K562 (cell line): ENCODE measurements around the gene RALGAPA2. TPM values are rescaled to one million over a fixed set of nuclear protein-coding genes. Genes with fewer than 3 reads are reported as not detected.

ENCODE experiments used
- ATAC-seq: fragments of 200-7000 bp; cut with Tn5 transposase; 3 replicates; pipeline ENCODE4 v1.9.1; 2020; ENCODE audit warnings: moderate library complexity
- BruUV-seq: library from RNA; stranded (reverse); fragments of 400-500 nt; replicated peaks from 2 replicates; lab custom pipeline; 2021; lab: Mats Ljungman, UMichigan
- CTCF ChIA-PET: fragments of 300-600 bp; formaldehyde crosslinking; extraction: SDS; loops from one replicate; lab custom pipeline; 2021; ENCODE audit warnings: low intra/inter-chr PET ratio; lab: Yijun Ruan, JAX
- POLR2A ChIA-PET: fragments of 300-600, 350-650 bp; sonication (Branson Sonifier 250); formaldehyde crosslinking; extraction: SDS; loops from one replicate; lab custom pipeline; 2021; ENCODE audit warnings: antibody characterized with exemption, inconsistent platforms; lab: Yijun Ruan, JAX
- DNase-seq, 4 experiments: peaks; one replicate each; pipeline versions ENCODE4 v3.0.0 to v3.0.0-alpha.2; 2011 to 2018; ENCODE audit warnings: low spot score in 3 of 4, mixed read lengths in 3 of 4; ENCODE audit errors: extremely low read depth in 1 of 4
- FAIRE-seq: peaks from 2 replicates; lab custom pipeline; 2011; peaks lifted over from hg19 to GRCh38; lab: Jason Lieb, UNC
- H2AFZ ChIP-seq: 2 replicates; pipeline ENCODE4 v1.6.0; 2011; ENCODE audit warnings: low read depth, low read length, control low read depth, inconsistent platforms
- H3K27ac ChIP-seq: fragments of 200-600 bp; 3 replicates; pipeline ENCODE4 v1.8.0; 2011; ENCODE audit warnings: low read depth, mild to moderate bottlenecking, control low read depth, inconsistent platforms, low read length, moderate library complexity, mixed read lengths; ENCODE audit errors: extremely low read depth
- H3K27me3 ChIP-seq, 2 experiments: fragments of 300-600 bp in 1 of 2; 2 replicates in 1 of 2; 3 replicates in 1 of 2; pipeline versions ENCODE4 v1.6.0 to v1.8.0; 2011; ENCODE audit warnings: inconsistent platforms in 2 of 2, low read length in 2 of 2, mild to moderate bottlenecking in 1 of 2, mixed read lengths in 1 of 2, moderate library complexity in 1 of 2; ENCODE audit not compliant: control insufficient read depth in 2 of 2, insufficient read depth in 2 of 2
- H3K36me3 ChIP-seq: fragments of 300-600 bp; 3 replicates; pipeline ENCODE4 v1.8.0; 2011; ENCODE audit warnings: mild to moderate bottlenecking, low read length, inconsistent platforms; ENCODE audit not compliant: control insufficient read depth, insufficient read depth
- H3K4me1 ChIP-seq, 2 experiments: fragments of 200-600 bp in 1 of 2; replicated peaks in 1 of 2; 2 replicates in 1 of 2; 3 replicates in 1 of 2; pipeline versions ENCODE4 v1.5.1 to v1.8.0; 2011; ENCODE audit warnings: inconsistent platforms in 2 of 2, low read length in 2 of 2, mild to moderate bottlenecking in 1 of 2, mixed read lengths in 1 of 2, moderate library complexity in 1 of 2; ENCODE audit not compliant: control insufficient read depth in 2 of 2, insufficient read depth in 2 of 2
- H3K4me2 ChIP-seq: 2 replicates; pipeline ENCODE4 v1.6.1; 2011; ENCODE audit warnings: low read length, control low read depth, inconsistent platforms, mixed read lengths; ENCODE audit not compliant: insufficient read depth
- H3K4me3 ChIP-seq: fragments of 200-600 bp; sonication (generic), shearing (Covaris generic); 2 replicates; pipeline ENCODE4 v1.5.1; 2016; ENCODE audit warnings: control low read depth, inconsistent platforms
- H3K79me2 ChIP-seq: fragments of 200-600 bp; 3 replicates; pipeline ENCODE4 v1.8.0; 2011; ENCODE audit warnings: low read length, inconsistent platforms; ENCODE audit not compliant: control insufficient read depth, insufficient read depth
- H3K9ac ChIP-seq, 2 experiments: 2 replicates each; pipeline versions ENCODE4 v1.6.0 to v1.6.1; 2011; ENCODE audit warnings: low read depth in 2 of 2, low read length in 2 of 2, control low read depth in 1 of 2, inconsistent platforms in 1 of 2, mild to moderate bottlenecking in 1 of 2, mixed read lengths in 1 of 2; ENCODE audit not compliant: insufficient read depth in 1 of 2
- H3K9me1 ChIP-seq: one replicate; pipeline ENCODE4 v1.6.0; 2011; ENCODE audit warnings: inconsistent platforms, mild to moderate bottlenecking, low read length, moderate library complexity; ENCODE audit not compliant: control insufficient read depth, insufficient read depth
- H3K9me3 ChIP-seq: replicated peaks from 2 replicates; pipeline ENCODE4 v1.5.1; 2011; ENCODE audit warnings: low read depth, low read length, inconsistent platforms; ENCODE audit not compliant: control insufficient read depth, insufficient read depth
- H4K20me1 ChIP-seq: replicated peaks from 2 replicates; pipeline ENCODE4 v1.6.1; 2011; ENCODE audit warnings: low read length, inconsistent platforms, mixed read lengths; ENCODE audit not compliant: control insufficient read depth, insufficient read depth
- CEBPB ChIP-seq: fragments of 450-650 bp; IDR thresholded peaks from 2 replicates; pipeline ENCODE4 v1.6.1; 2016; ENCODE audit warnings: missing genetic modification characterization, missing compliant biosample characterization
- HNRNPL ChIP-seq: fragments of 200-400 bp; formaldehyde crosslinking; IDR thresholded peaks from 2 replicates; pipeline ENCODE4 v1.6.1; 2017; ENCODE audit warnings: low read depth, mild to moderate bottlenecking, low read length
- IRF9 ChIP-seq: fragments of 450-650 bp; IDR thresholded peaks from 2 replicates; pipeline ENCODE4 v1.6.1; 2016; ENCODE audit warnings: missing biosample characterization, missing genetic modification characterization
- NR2C1 ChIP-seq, 2 experiments: fragments of 450-650 bp; IDR thresholded peaks; 2 replicates each; pipeline ENCODE4 v1.6.1; 2017; ENCODE audit warnings: mild to moderate bottlenecking in 2 of 2, antibody characterized with exemption in 1 of 2, inconsistent platforms in 1 of 2, missing compliant biosample characterization in 1 of 2, missing genetic modification characterization in 1 of 2
- POLR2H ChIP-seq: IDR thresholded peaks from 2 replicates; pipeline ENCODE4 v1.6.1; 2016; ENCODE audit warnings: missing genetic modification characterization, low read depth, mild to moderate bottlenecking, control low read depth, missing compliant biosample characterization, moderate library complexity
- REST ChIP-seq, 2 experiments: fragments of 450-650 bp; formaldehyde crosslinking in 1 of 2; IDR thresholded peaks; 2 replicates each; pipeline versions ENCODE4 v1.4.0 to v1.6.1; 2014 to 2020; ENCODE audit warnings: mild to moderate bottlenecking in 2 of 2, borderline replicate concordance in 1 of 2, low read depth in 1 of 2
- ZNF140 ChIP-seq: fragments of 250-450 bp; sonication (Bioruptor Pico); IDR thresholded peaks from 2 replicates; pipeline ENCODE4 v1.8.0; 2021; ENCODE audit warnings: moderate library complexity, mild to moderate bottlenecking, inconsistent platforms
- WGBS: fragments of 100-300 bp; shearing (Covaris generic); methylation state at CpG from one replicate; pipeline ENCODE4 v1.1.6; 2016; ENCODE audit warnings: low coverage, mixed read lengths; ENCODE audit not compliant: insufficient coverage; ENCODE audit errors: missing lambda C conversion rate; 5-methylcytosine and 5-hydroxymethylcytosine counted together
- in situ Hi-C: fragments of 300-500 bp; cut with MboI; formaldehyde crosslinking; loops from 4 replicates; pipeline ENCODE4 v1.15.0; 2018; ENCODE audit warnings: inconsistent platforms, mixed read lengths
- intact Hi-C: fragments of 100-400 bp; cut with micrococcal nuclease; formaldehyde crosslinking; loops from 2 replicates; pipeline ENCODE4 v1.14.2; 2022
- polyA plus RNA-seq, 8 experiments: library from polyadenylated mRNA; depleted of rRNA in 4 of 8; stranded (reverse) in 5 of 8; unstranded in 3 of 8; fragments of >200 nt; fragmentation: Nextera tagmentation in 2 of 8; fragmentation: Illumina TruSeq in 1 of 8; extraction: Ambion mirVana in 2 of 8; extraction: Trizol in 1 of 8; gene quantifications; 2 replicates each; pipeline versions ENCODE4 v1.2.1 to v1.2.3, GENCODE V29; 2011 to 2014; ENCODE audit warnings: inconsistent platforms in 1 of 8, missing spikeins in 1 of 8
- total RNA-seq, 7 experiments: library from RNA; depleted of rRNA in 6 of 7; stranded (reverse); fragments of >200 nt in 6 of 7; fragmentation: Illumina TruSeq in 2 of 7; extraction: Trizol in 2 of 7; gene quantifications; 2 replicates each; pipeline versions ENCODE4 v1.2.1 to v1.2.3, GENCODE V29; 2011 to 2021; ENCODE audit warnings: low replicate concordance in 1 of 7
- TF ChIP-seq, protein P1 (sequence below): sonication (generic); formaldehyde crosslinking; IDR thresholded peaks from 2 replicates; pipeline ENCODE4 v1.8.1; 2023; ENCODE audit warnings: mild to moderate bottlenecking, missing genetic modification reagents

Gene RALGAPA2
- total and polyA plus RNA-seq, 9 of the 15 experiments (the other 6 are each of a cell fraction or from before 2014, with no cell fraction given): 0.35 to 2.7 (median 1.4) TPM

- ATAC-seq (no peak), DNase-seq (no peak), FAIRE-seq (no peak)
- POLR2A ChIA-PET: no interaction called here
- CTCF ChIA-PET: no interaction called here
- TF ChIP-seq ZNF140 (CRISPR knock-in tag): no peak
- no peak for TF ChIP-seq CEBPB (tag)
- no peak for TF ChIP-seq IRF9
- no peak for TF ChIP-seq POLR2H (tag)
- TF ChIP-seq, protein P1, sequence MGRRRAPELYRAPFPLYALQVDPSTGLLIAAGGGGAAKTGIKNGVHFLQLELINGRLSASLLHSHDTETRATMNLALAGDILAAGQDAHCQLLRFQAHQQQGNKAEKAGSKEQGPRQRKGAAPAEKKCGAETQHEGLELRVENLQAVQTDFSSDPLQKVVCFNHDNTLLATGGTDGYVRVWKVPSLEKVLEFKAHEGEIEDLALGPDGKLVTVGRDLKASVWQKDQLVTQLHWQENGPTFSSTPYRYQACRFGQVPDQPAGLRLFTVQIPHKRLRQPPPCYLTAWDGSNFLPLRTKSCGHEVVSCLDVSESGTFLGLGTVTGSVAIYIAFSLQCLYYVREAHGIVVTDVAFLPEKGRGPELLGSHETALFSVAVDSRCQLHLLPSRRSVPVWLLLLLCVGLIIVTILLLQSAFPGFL: no peak
- no peak for TF ChIP-seq REST (IDR thresholded peaks at IDR 0.05; ENCODE audit: borderline replicate concordance)
- no peak for TF ChIP-seq REST (CRISPR knock-in tag; IDR thresholded peaks at IDR 0.05; ENCODE audit: low read depth)
- no peak for TF ChIP-seq NR2C1 (IDR thresholded peaks at IDR 0.05)
- no peak for TF ChIP-seq NR2C1 (tag; IDR thresholded peaks at IDR 0.05)
- TF ChIP-seq HNRNPL: no peak
- Histone ChIP-seq H3K27me3 (no peaks in the 10 kb centered on the region), H3K9me3 (no peaks in the 10 kb centered on the region), H3K9ac (no peak overlapping the region), H2AFZ (no peak overlapping the region), H3K27ac (no peak overlapping the region), H3K79me2 (no peaks in the 10 kb centered on the region), H3K4me1 (no peaks in the 10 kb centered on the region), H4K20me1 (no peaks in the 10 kb centered on the region), H3K9me1 (no peaks in the 10 kb centered on the region), H3K4me2 (no peak overlapping the region), H3K4me3 (no peak overlapping the region), H3K36me3 (no peaks in the 10 kb centered on the region)
- no TSS peak for BruUV-seq
- intact Hi-C loops: no loop called here
- 6% methylated on average over 2 of the region's 2 CpGs for WGBS
- in situ Hi-C loops: loop anchor here (25.0 kb wide), 1 partner anchor 468 kb away; no protein-coding TSS in a partner anchor
These were observed 157.5 kb downstream of the RALGAPA2 start for GRCh38 chr20:20554951-20555350.
